ENCODE measurements around the gene ZBTB20.

ZBTB20 gene

DNA sequence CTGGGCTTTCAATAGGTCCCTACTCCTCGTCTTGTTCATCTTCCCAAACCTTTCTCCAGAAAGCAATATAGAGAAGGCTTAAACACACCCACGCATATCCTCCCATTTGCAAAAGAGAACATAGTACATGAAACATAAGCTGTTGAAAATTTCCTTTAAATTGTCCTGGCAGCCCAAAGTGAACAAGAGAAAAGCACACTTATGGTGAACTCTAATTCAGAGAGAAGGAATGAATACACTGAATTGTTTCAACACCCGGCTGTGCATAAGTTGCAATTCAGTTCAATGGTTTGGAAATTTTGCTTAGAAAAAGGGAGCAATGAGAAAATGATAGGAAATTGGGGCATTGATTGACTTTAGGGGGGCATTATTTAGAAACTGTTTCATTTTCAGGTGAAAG lies 650.6 kb downstream of the ZBTB20 start:
- H3K4me2 ChIP-seq (ENCODE audit: low read length): no peak overlapping the region

DNA sequence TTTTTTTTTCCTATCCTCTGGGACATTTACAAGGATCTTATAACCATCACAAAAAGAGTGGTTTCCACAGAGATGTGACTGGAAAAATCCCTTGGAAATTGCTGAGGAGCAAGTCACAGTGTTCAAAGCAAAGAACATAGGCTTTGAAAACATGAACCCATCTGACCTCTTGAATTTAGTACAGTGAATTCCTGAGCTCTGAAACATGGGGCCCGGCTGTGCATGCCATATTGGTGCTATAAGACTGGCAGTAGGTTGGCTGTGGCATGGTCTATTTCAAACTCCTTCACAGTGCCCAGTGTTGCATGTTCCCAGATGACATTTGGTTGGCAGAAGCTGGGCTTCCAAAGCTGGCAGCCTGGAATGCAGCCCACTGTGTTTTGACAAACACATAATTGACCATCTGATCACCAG lies 651.1 kb downstream of the ZBTB20 start:
- Histone ChIP-seq H3K4me1 (ENCODE audit: control insufficient read depth, low read length) (no peaks in the 10 kb centered on the region), H3K9me2 (replicated peaks; ENCODE audit: control insufficient read depth, low read length) (no peaks in the 10 kb centered on the region), H3K9me3 (ENCODE audit: control insufficient read depth, insufficient read depth, low read length) (no peaks in the 10 kb centered on the region), H3K27ac (ENCODE audit: low read depth, low read length) (no peak overlapping the region), H3F3A (ENCODE audit: control insufficient read depth, insufficient read depth) (no peaks in the 10 kb centered on the region), H3K4me2 (ENCODE audit: low read length) (no peak overlapping the region), H3K36me3 (ENCODE audit: control insufficient read depth, low read length) (no peaks in the 10 kb centered on the region), H3K79me2 (ENCODE audit: control insufficient read depth, low read length) (no peaks in the 10 kb centered on the region), H3K4me3 (ENCODE audit: low read length) (no peak overlapping the region), H3K27me3 (ENCODE audit: control insufficient read depth, low read length) (no peaks in the 10 kb centered on the region), H4K20me1 (ENCODE audit: control insufficient read depth, insufficient read depth, low read depth, low read length) (no peaks in the 10 kb centered on the region)
- no peak for TF ChIP-seq EZH2phosphoT487 (IDR thresholded peaks at IDR 0.05; ENCODE audit: borderline replicate concordance, low read length)
- TF ChIP-seq, protein P1, sequence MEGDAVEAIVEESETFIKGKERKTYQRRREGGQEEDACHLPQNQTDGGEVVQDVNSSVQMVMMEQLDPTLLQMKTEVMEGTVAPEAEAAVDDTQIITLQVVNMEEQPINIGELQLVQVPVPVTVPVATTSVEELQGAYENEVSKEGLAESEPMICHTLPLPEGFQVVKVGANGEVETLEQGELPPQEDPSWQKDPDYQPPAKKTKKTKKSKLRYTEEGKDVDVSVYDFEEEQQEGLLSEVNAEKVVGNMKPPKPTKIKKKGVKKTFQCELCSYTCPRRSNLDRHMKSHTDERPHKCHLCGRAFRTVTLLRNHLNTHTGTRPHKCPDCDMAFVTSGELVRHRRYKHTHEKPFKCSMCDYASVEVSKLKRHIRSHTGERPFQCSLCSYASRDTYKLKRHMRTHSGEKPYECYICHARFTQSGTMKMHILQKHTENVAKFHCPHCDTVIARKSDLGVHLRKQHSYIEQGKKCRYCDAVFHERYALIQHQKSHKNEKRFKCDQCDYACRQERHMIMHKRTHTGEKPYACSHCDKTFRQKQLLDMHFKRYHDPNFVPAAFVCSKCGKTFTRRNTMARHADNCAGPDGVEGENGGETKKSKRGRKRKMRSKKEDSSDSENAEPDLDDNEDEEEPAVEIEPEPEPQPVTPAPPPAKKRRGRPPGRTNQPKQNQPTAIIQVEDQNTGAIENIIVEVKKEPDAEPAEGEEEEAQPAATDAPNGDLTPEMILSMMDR (IDR thresholded peaks at IDR 0.05; ENCODE audit: low read depth, low read length, poor library complexity, severe bottlenecking): no peak

More for the DNA sequence above, 650.6 kb downstream of the ZBTB20 start:
- Histone ChIP-seq H3K9me2 (replicated peaks; ENCODE audit: control insufficient read depth, low read length) (no peaks in the 10 kb centered on the region), H3K79me2 (ENCODE audit: control insufficient read depth, low read length) (no peaks in the 10 kb centered on the region), H3K9me3 (ENCODE audit: control insufficient read depth, insufficient read depth, low read length) (no peaks in the 10 kb centered on the region), H3K4me3 (ENCODE audit: low read length) (no peak overlapping the region), H3K36me3 (ENCODE audit: control insufficient read depth, low read length) (no peaks in the 10 kb centered on the region), H3K27ac (ENCODE audit: low read depth, low read length) (no peak overlapping the region), H3K4me1 (ENCODE audit: control insufficient read depth, low read length) (no peaks in the 10 kb centered on the region), H3K27me3 (ENCODE audit: control insufficient read depth, low read length) (no peaks in the 10 kb centered on the region), H3F3A (ENCODE audit: control insufficient read depth, insufficient read depth) (no peaks in the 10 kb centered on the region), H4K20me1 (ENCODE audit: control insufficient read depth, insufficient read depth, low read depth, low read length) (no peaks in the 10 kb centered on the region)
- TF ChIP-seq, protein P1 (IDR thresholded peaks at IDR 0.05; ENCODE audit: low read depth, low read length, poor library complexity, severe bottlenecking): no peak
- TF ChIP-seq EZH2phosphoT487 (IDR thresholded peaks at IDR 0.05; ENCODE audit: borderline replicate concordance, low read length): no peak

DNA sequence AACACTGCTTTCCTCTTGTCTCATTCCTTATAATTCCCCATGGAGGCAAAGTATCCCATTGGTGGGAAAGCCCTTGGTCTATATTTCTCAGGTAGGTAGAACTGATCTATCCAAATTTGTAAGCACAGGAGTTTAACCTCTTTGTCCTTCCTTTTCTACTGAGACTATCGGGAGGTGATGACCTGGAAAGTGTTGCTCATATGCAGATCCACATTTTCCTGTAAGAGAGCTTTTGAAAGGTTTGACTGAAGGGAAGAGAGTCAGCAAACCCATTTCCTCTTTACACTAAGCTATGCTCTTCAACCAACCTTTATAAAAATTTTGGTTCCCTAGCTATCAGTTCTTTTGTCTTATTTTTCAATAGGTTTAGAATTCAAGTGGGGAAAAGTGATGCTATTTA lies 652.6 kb downstream of the ZBTB20 start:
- H3K27ac ChIP-seq (ENCODE audit: low read depth, low read length): no peak overlapping the region
- no peaks in the 10 kb centered on the region for H3K4me1 ChIP-seq (ENCODE audit: control insufficient read depth, low read length)
- H3K36me3 ChIP-seq (ENCODE audit: control insufficient read depth, low read length): no peaks in the 10 kb centered on the region

More for the DNA sequence above, 652.6 kb downstream of the ZBTB20 start:
- Histone ChIP-seq H3K9me2 (replicated peaks; ENCODE audit: control insufficient read depth, low read length) (no peaks in the 10 kb centered on the region), H3F3A (ENCODE audit: control insufficient read depth, insufficient read depth) (no peaks in the 10 kb centered on the region), H4K20me1 (ENCODE audit: control insufficient read depth, insufficient read depth, low read depth, low read length) (no peaks in the 10 kb centered on the region), H3K4me3 (ENCODE audit: low read length) (no peak overlapping the region), H3K9me3 (ENCODE audit: control insufficient read depth, insufficient read depth, low read length) (no peaks in the 10 kb centered on the region), H3K27me3 (ENCODE audit: control insufficient read depth, low read length) (no peaks in the 10 kb centered on the region), H3K4me2 (ENCODE audit: low read length) (no peak overlapping the region), H3K79me2 (ENCODE audit: control insufficient read depth, low read length) (no peaks in the 10 kb centered on the region)
- TF ChIP-seq, protein P1 (IDR thresholded peaks at IDR 0.05; ENCODE audit: low read depth, low read length, poor library complexity, severe bottlenecking): no peak
- TF ChIP-seq EZH2phosphoT487 (IDR thresholded peaks at IDR 0.05; ENCODE audit: borderline replicate concordance, low read length): no peak
